SU-DHL-6 (cell line): Measurements from ENCODE around the gene ZNF385C.

ENCODE experiments used
- H2AFZ ChIP-seq: fragments of 200-600 bp; sonication (generic); 2 replicates; pipeline ENCODE4 v1.6.1; 2014; ENCODE audit warnings: low read depth, mild to moderate bottlenecking, moderate library complexity, mixed read lengths, antibody characterized with exemption, low read length; ENCODE audit not compliant: severe bottlenecking
- H3F3A ChIP-seq: fragments of 200-600 bp; shearing (Covaris generic); 2 replicates; pipeline ENCODE4 v1.6.0; 2016; ENCODE audit warnings: antibody characterized with exemption, mild to moderate bottlenecking; ENCODE audit not compliant: insufficient read depth
- H3K27ac ChIP-seq: fragments of 200-600 bp; sonication (generic); 2 replicates; pipeline ENCODE4 v1.5.1; 2016; ENCODE audit warnings: low read depth, mild to moderate bottlenecking, low read length, moderate library complexity, mixed read lengths
- H3K27me3 ChIP-seq: fragments of 200-600 bp; sonication (generic), shearing (Covaris generic); 2 replicates; pipeline ENCODE4 v1.6.0; 2014; ENCODE audit warnings: mild to moderate bottlenecking, low read length
- H3K36me3 ChIP-seq: fragments of 200-600 bp; sonication (generic); 2 replicates; pipeline ENCODE4 v1.6.1; 2014; ENCODE audit warnings: mild to moderate bottlenecking, low read length, mixed read lengths
- H3K4me2 ChIP-seq: fragments of 300-600, 200-600 bp; shearing (Covaris generic), sonication (generic); 2 replicates; pipeline ENCODE4 v1.6.0; 2014; ENCODE audit warnings: low read length, low read depth, mild to moderate bottlenecking; ENCODE audit not compliant: poor library complexity, severe bottlenecking
- H3K4me3 ChIP-seq: fragments of 200-600 bp; sonication (generic); 2 replicates; pipeline ENCODE4 v1.5.1; 2014; ENCODE audit warnings: antibody characterized with exemption, low read length, mild to moderate bottlenecking, mixed read lengths; ENCODE audit not compliant: insufficient read depth, poor library complexity, severe bottlenecking
- H3K79me2 ChIP-seq: fragments of 200-600 bp; sonication (generic); 2 replicates; pipeline ENCODE4 v1.6.1; 2014; ENCODE audit warnings: mild to moderate bottlenecking, low read length, moderate library complexity; ENCODE audit not compliant: insufficient read depth
- H3K9ac ChIP-seq: fragments of 200-600 bp; sonication (generic); 2 replicates; pipeline ENCODE4 v1.7.0; 2014; ENCODE audit warnings: mild to moderate bottlenecking, low read length
- H3K9me2 ChIP-seq: fragments of 200-600 bp; sonication (generic); replicated peaks from 2 replicates; pipeline ENCODE4 v1.6.1; 2014; ENCODE audit warnings: low read length; ENCODE audit not compliant: insufficient read depth
- H3K9me3 ChIP-seq: fragments of 200-600 bp; sonication (generic); 2 replicates; pipeline ENCODE4 v1.6.1; 2014; ENCODE audit warnings: low read length, mixed read lengths; ENCODE audit not compliant: insufficient read depth
- H4K20me1 ChIP-seq: fragments of 200-600 bp; sonication (generic); 2 replicates; pipeline ENCODE4 v1.6.1; 2014; ENCODE audit warnings: low read depth, mild to moderate bottlenecking, antibody characterized with exemption, low read length, moderate library complexity, mixed read lengths
- EZH2phosphoT487 ChIP-seq: fragments of 200-600 bp; sonication (generic), shearing (Covaris generic); conservative IDR thresholded peaks from 2 replicates; pipeline ENCODE4 v1.6.1; 2018; ENCODE audit warnings: mild to moderate bottlenecking, antibody characterized with exemption, low read length, moderate library complexity, mixed read lengths
- TF ChIP-seq, protein P1 (sequence below): fragments of 200-600 bp; sonication (generic); IDR thresholded peaks from one replicate; pipeline ENCODE4 v1.5.1; 2017; ENCODE audit warnings: antibody characterized with exemption, mild to moderate bottlenecking, low read length, moderate library complexity; ENCODE audit not compliant: insufficient read depth, poor library complexity, severe bottlenecking

The ZNF385C gene

DNA sequence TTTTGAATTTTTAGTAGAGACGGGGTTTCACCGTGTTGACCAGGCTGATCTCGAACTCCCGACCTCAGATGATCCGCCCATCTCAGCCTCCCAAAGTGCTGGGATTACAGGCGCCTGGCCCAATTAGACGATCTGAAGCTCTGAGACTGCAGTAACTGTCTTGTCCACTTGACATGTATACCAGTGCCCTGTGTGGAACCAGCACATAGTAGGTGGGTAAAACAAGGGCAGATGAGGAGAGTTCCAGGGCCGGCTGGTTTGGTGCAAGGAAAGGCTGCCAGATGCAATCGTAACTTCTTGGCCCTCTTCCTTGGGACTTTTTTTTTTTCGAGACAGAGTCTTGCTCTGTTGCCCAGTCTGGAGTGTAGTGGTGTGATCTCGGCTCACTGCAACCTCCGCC is 50.9 kb downstream of the ZNF385C start:
- H3K9ac ChIP-seq = no peak overlapping the region
- no peaks in the 10 kb centered on the region for H3K9me3 ChIP-seq
- no peaks in the 10 kb centered on the region for H3K9me2 ChIP-seq
- H3K27me3 ChIP-seq = no peaks in the 10 kb centered on the region
- H2AFZ ChIP-seq = no peak overlapping the region
- TF ChIP-seq EZH2phosphoT487 = no peak
- TF ChIP-seq, protein P1, sequence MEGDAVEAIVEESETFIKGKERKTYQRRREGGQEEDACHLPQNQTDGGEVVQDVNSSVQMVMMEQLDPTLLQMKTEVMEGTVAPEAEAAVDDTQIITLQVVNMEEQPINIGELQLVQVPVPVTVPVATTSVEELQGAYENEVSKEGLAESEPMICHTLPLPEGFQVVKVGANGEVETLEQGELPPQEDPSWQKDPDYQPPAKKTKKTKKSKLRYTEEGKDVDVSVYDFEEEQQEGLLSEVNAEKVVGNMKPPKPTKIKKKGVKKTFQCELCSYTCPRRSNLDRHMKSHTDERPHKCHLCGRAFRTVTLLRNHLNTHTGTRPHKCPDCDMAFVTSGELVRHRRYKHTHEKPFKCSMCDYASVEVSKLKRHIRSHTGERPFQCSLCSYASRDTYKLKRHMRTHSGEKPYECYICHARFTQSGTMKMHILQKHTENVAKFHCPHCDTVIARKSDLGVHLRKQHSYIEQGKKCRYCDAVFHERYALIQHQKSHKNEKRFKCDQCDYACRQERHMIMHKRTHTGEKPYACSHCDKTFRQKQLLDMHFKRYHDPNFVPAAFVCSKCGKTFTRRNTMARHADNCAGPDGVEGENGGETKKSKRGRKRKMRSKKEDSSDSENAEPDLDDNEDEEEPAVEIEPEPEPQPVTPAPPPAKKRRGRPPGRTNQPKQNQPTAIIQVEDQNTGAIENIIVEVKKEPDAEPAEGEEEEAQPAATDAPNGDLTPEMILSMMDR = no peak
- no peaks in the 10 kb centered on the region for H3K36me3 ChIP-seq
- H3K4me3 ChIP-seq = no peak overlapping the region
- H3F3A ChIP-seq = no peaks in the 10 kb centered on the region
- no peak overlapping the region for H3K4me2 ChIP-seq
- no peaks in the 10 kb centered on the region for H3K79me2 ChIP-seq
- H3K27ac ChIP-seq = no peak overlapping the region
- H4K20me1 ChIP-seq = no peaks in the 10 kb centered on the region

DNA sequence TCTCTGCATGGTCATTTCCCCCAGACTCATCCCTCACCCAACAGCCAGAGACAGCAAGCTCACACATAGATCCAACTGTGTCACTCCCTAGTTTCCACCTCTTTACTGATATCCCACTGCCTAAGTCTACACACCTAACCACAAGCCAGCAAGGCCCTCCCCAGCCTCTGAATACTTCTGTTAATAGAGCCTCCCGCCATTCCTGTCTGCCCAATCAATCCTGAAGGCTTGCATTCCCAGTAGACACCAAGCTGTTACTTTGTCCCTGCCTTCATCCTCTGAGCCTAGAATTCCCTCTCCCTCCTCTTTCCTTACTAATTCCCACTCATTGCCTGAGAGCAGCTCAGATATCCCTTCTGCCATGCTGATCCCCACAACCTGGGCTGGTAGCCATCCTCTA is 52.6 kb downstream of the ZNF385C start:
- H3F3A ChIP-seq = no peaks in the 10 kb centered on the region
- no peaks in the 10 kb centered on the region for H4K20me1 ChIP-seq
- no peaks in the 10 kb centered on the region for H3K36me3 ChIP-seq
- no peak overlapping the region for H3K4me3 ChIP-seq
- H3K9ac ChIP-seq = no peak overlapping the region
- H2AFZ ChIP-seq = no peak overlapping the region
- H3K27me3 ChIP-seq = no peaks in the 10 kb centered on the region
- no peak overlapping the region for H3K27ac ChIP-seq
- TF ChIP-seq EZH2phosphoT487 = no peak
- TF ChIP-seq, protein P1 = no peak
- H3K4me2 ChIP-seq = no peak overlapping the region
- no peaks in the 10 kb centered on the region for H3K9me2 ChIP-seq
- H3K79me2 ChIP-seq = no peaks in the 10 kb centered on the region
- H3K9me3 ChIP-seq = no peaks in the 10 kb centered on the region

DNA sequence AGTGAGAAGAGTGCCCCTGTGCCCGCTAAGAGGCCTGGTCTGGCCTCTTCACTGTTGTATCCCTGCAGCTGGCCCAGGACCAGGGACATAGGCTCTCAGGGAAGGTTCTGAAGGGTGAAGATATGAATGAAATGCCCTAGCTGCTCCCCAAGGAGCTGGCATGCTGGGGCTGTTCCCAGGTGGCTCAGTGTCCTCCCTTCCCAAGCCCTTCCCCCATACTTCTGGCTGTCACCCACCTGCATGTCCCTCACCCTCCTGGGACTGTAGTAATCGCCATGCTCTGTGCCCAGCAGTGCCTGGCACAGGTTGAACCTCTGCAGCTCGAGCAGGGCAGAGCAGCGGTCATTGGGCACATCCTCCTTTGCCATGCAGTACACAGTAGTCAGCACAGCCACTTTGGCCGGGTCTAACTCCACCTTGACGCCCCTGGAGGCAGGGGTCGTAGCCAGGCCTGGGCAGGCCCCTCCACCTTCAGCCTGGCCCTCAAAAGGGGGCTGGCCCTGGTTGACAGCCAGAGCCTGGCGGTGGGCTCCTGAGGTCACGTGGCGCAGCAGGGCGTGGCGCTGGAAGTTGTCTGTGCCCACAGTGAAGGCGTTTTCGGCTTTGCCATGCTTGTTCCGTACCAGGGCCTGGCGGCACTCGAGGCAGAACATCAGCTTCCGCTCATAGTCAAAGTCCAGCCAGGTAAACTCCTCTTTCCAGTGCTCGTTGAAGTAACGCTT is 55.5 kb downstream of the ZNF385C start:
- Histone ChIP-seq H3K4me3 (no peak overlapping the region), H3K27ac (no peak overlapping the region), H3K79me2 (no peaks in the 10 kb centered on the region), H3K9me2 (no peaks in the 10 kb centered on the region), H3K4me2 (no peak overlapping the region), H3K36me3 (no peaks in the 10 kb centered on the region), H3K9me3 (no peaks in the 10 kb centered on the region), H3K9ac (no peak overlapping the region), H3F3A (no peaks in the 10 kb centered on the region), H3K27me3 (no peaks in the 10 kb centered on the region), H4K20me1 (no peaks in the 10 kb centered on the region), H2AFZ (no peak overlapping the region)
- no peak for TF ChIP-seq EZH2phosphoT487
- TF ChIP-seq, protein P1 = no peak
